Inflammatory macrophage treated with lipopolysaccharide for 1 hour (primary cell): ENCODE results near the gene CSMD2.
A peak's percentile ranks its signal among the peaks of the same experiment; 100 is the strongest.

Experiments
- DNase-seq, 2 donors: peaks; one replicate each; pipeline ENCODE4 v3.0.0-alpha.2; 2020 to 2022

Gene CSMD2

GRCh38 chr1:33660956-33661355 is 504.1 kb downstream of the CSMD2 start:
- no peak for DNase-seq

GRCh38 chr1:33660244-33660643 is 504.8 kb downstream of the CSMD2 start:
- no peak for DNase-seq

GRCh38 chr1:33659641-33660040 is 505.4 kb downstream of the CSMD2 start:
- no peak for DNase-seq

GRCh38 chr1:33657833-33658232 is 507.2 kb downstream of the CSMD2 start:
- no peak for DNase-seq

GRCh38 chr1:33656467-33657005 is 508.5 kb downstream of the CSMD2 start:
- peak; percentile 58 to 68 for DNase-seq

- no peak for DNase-seq
Measured at GRCh38 chr1:33655496-33655895, 509.5 kb downstream of the CSMD2 start.

GRCh38 chr1:33654267-33654834 is 510.7 kb downstream of the CSMD2 start:
- no peak for DNase-seq

- no peak for DNase-seq
Measured at GRCh38 chr1:33653226-33653625, 511.8 kb downstream of the CSMD2 start.

- DNase-seq, result no peak
Measured at GRCh38 chr1:33650708-33651107, 514.3 kb downstream of the CSMD2 start.

GRCh38 chr1:33649759-33650158 is 515.3 kb downstream of the CSMD2 start:
- no peak for DNase-seq

- DNase-seq, result no peak
Measured at GRCh38 chr1:33643216-33643615, 521.8 kb downstream of the CSMD2 start.

- no peak for DNase-seq
Measured at GRCh38 chr1:33641104-33641830, 523.8 kb downstream of the CSMD2 start.

- DNase-seq, result no peak
Measured at GRCh38 chr1:33640114-33640660, 524.8 kb downstream of the CSMD2 start.

- DNase-seq, result no peak
Measured at GRCh38 chr1:33637846-33638440, 527.1 kb downstream of the CSMD2 start.

- DNase-seq, result no peak
Measured at GRCh38 chr1:33636209-33636608, 528.8 kb downstream of the CSMD2 start.

GRCh38 chr1:33635336-33636012 is 529.6 kb downstream of the CSMD2 start:
- DNase-seq, result no peak

GRCh38 chr1:33634806-33635205 is 530.2 kb downstream of the CSMD2 start:
- peak; percentile 3 to 49 for DNase-seq

GRCh38 chr1:33634143-33634542 is 530.9 kb downstream of the CSMD2 start:
- DNase-seq, result no peak

GRCh38 chr1:33633019-33633801 is 531.8 kb downstream of the CSMD2 start:
- DNase-seq, result peak; percentile 65 to 96

- no peak for DNase-seq
Measured at GRCh38 chr1:33630686-33631085, 534.3 kb downstream of the CSMD2 start.

- no peak for DNase-seq
Measured at GRCh38 chr1:33626801-33627200, 538.2 kb downstream of the CSMD2 start.
